ENCODE measurements around the gene RIT2.

DNA sequence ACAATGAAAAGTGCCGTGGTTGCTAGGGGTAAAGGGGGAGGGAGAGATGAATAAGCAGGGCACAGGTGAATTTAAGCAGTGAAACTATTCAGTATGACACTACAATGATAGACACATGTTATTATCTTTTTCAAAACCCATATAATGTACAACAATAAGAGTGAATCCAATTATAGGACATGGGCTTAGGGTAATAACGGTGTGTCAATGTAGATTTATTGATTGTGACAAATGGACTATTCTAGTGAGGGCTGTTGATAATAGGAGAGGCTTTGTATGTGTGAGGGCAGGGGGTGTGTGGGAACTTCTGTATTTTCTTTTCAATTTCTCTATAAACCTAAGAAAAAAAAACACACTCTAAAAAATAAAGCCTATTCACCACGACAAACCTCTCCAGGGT is 223.8 kb downstream of the RIT2 start:
- TF ChIP-seq EP300 (IDR thresholded peaks at IDR 0.05), result no peak
- TF ChIP-seq CTCF (IDR thresholded peaks at IDR 0.05), result no peak
- TF ChIP-seq POLR2A (IDR thresholded peaks at IDR 0.05; ENCODE audit: low read depth), result no peak
- no peak for TF ChIP-seq POLR2AphosphoS5 (IDR thresholded peaks at IDR 0.05)

Data from esophagus muscularis mucosa (tissue), 4 donors.